ENCODE measurements around the gene RNASET2.

GRCh38 chr6:166998256-166999144 lies 42.1 kb upstream of the RNASET2 start:
- no peak for TF ChIP-seq CTCF (IDR thresholded peaks at IDR 0.05)
- TF ChIP-seq POLR2A (IDR thresholded peaks at IDR 0.05): no peak

Measured in testis (tissue), 2 donors.